ENCODE results near the gene SH3TC1.

The SH3TC1 gene

DNA sequence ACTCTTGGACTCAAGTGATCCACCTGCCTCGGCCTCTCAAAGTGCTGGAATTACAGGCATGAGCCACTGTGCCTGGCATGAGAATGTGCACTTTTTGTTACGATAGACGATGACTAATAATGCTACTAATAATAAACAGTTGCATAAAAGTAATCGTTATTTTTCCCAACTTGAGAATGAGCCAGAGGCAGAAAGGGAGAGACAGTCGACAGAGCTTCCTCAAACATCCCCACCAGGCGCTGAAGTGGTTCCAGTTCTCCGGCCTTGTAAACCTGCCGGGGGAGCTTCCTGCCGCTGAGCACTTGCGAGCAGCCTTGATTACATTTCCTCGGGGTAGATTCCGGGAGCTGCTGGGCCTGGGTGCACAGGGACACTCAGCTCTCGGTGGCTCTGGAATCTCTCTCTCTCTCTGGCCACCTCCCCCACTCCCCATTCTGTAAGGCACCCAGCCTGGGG is 61.6 kb downstream of the SH3TC1 start:
- no peak for DNase-seq (ENCODE audit: low spot score)
- no peak for FAIRE-seq

DNA sequence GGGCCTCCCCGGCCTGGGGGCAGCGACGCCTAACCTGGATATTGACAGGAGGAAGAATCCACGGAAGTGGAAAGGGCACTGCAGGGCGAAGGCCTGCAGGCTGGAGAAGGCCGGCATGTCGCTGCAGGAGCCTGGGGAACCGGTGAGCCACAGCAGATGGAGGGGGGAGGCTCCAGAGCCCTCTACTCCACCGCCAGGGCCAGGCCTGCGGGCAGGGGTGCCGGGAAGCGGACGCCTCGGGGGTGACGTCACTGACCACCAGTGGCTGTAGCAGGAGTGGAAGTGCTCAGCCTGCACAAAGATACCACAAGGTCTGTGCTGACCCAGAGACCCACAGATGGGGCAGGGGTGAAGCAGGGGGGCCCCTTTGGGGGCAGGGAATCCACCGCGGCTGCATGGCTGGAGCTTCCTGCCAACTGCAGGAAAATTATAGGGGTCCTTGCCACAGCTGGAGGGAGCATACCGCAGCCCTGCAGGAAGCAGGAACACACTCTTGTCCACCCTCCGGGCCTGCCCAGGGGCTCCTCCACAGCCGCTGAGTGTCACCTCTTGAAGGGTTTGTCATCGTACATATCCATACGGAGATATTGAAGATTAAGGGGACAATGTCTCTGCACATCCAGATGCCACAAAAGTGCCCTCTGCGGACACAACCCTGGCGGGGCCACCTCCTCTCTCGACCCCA is 62.9 kb downstream of the SH3TC1 start:
- peak; percentile 46 for DNase-seq (ENCODE audit: low spot score)

DNA sequence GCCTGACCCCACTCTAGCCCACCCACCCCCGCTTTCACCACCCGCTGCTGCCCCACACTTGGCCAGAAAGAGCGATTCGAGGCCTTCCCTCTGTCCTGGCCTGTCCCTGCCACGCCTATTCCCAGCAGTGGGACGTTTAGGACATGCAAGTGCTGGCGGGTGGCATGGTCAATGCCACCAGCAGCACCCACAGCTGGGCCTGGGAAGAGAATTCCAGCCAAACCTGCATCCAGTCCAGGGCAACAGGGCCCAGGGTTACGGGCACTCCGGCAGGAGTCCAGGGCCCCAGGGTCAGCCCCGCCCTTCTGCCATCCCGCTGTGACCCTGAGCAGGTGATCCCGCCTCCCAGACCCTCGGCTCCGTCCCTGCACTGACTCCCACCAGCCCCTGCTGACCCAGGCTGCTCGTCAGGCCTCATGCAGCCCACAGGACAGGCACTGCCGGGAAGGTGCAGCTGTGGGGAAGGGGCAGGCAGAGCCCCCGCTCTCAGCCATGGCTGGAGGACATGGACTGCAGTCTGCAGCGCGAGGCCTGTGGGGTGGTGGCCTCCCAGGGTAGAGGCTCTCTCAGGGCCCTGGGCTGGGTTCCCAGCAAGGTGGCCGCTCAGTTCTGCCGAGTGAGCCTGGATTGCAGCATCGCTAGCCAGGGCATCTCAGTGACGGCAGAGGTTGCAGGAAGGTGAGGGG is 63.7 kb downstream of the SH3TC1 start:
- no peak for DNase-seq (ENCODE audit: low spot score)
- no peak for FAIRE-seq

More for the DNA sequence above, 62.9 kb downstream of the SH3TC1 start:
- FAIRE-seq = no peak

DNA sequence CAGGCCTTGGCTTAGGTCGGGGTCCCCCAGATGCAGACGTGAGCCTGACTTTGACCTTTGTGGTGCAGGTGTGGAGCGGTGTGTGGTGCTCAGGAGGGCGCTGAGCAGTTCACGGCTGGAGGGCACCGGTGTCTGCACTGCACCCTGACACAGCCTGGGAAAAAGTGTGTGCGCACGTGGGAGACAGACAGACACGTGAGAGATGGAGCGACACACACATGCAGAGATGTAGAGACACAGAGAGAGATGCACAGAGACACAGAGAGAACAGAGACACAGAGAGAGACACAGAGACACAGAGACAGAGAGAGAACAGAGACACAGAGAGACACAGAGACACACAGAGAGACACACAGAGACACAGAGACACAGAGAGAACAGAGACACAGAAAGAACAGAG is 64.3 kb downstream of the SH3TC1 start:
- FAIRE-seq = no peak
- DNase-seq (ENCODE audit: low spot score) = no peak

DNA sequence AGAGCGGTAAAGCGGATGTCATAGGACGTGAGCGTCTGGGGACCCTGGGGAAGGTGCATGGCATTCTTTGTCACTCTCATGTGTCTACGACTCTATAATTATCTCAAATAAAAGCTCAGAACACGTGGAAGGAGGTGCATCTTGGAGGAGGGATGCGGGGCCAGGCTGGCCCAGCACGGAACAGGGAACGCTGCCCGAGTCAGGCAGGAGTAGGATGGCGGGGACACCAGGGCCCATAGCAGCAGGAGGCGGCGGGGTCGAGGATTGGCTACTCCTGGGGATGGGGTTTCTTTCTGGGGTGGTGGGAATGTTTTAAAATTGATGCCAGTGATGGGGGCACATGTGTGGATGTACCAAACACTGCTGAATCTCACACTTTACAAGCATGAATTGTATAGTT is 65.0 kb downstream of the SH3TC1 start:
- DNase-seq (ENCODE audit: low spot score) (no peak), FAIRE-seq (no peak)

DNA sequence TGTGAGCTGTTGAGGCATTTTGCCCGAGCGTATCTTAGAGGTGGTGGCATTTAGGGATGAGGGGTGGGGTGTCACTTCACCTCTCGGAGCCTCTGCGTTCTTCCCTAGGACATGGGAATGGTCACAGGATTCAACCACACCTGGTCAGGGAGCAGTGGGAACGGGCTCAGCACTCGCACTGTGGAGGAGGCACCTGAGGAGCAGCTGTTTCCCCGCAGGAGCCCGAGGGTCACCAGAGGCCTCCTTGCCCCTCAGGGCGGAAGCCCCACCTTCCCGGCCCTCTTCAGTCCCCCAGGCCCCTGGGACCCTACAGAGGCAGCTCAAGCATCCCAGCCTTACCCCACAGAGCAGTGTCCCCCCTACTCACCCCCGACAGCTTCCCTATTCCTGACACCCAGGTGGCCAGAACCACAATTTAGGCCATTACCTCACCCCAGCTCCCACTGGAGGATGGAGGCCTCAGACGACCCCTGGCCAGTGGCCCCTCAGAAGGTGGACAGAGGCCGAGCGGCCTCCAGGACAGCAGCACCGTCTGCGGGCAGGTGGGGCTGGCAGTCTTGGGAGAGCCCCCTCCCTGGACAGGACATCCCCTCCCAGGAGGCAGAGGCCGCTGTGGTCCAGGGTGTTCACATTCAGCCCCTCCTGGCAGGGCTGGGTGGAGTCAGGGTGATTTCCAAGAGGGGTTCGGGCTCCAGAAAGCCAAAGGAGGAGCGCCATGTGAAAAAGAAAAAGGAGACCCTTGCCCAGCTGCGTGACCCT is 66.3 kb downstream of the SH3TC1 start:
- DNase-seq (ENCODE audit: low spot score) = no peak
- FAIRE-seq = no peak

DNA sequence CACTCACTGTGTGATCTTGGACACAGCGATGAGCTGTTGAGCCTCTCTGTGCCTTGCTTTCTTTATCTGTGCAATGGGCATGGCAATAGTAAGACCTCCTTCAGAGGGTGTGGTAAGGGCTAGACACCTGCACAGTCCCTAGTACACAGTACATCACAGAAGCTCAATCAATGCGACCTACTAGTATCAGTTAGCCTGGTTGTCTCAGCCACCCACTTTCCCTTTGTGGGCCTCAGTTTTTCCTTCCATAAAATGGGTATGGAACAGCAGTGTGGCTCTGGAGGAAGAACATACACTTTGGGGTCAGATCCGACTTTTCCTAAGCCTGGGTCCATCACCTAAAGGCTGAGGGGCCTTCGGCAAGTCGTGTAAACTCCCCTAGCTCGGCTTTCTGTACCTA is 67.0 kb downstream of the SH3TC1 start:
- FAIRE-seq (no peak), DNase-seq (ENCODE audit: low spot score) (no peak)

DNA sequence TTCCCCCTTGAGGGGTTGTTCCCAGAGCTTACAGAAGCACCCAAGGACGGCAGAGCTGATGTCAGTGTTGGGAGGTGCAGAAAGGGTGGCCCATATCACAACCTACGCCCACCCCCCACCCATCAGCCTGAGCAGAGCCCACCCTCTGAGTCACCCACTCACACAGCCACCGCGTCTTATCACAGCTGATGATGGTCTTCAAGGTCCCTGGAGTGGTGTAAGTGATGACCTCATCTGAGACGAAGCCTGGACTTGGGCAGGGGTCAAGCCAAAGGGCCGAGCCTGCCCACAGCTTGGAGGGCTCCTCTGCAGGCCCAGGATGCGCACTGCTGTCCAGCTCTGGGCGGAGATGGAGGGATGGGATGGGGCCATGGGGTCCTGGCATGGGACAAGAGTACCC is 67.4 kb downstream of the SH3TC1 start:
- no peak for DNase-seq (ENCODE audit: low spot score)
- FAIRE-seq = no peak

DNA sequence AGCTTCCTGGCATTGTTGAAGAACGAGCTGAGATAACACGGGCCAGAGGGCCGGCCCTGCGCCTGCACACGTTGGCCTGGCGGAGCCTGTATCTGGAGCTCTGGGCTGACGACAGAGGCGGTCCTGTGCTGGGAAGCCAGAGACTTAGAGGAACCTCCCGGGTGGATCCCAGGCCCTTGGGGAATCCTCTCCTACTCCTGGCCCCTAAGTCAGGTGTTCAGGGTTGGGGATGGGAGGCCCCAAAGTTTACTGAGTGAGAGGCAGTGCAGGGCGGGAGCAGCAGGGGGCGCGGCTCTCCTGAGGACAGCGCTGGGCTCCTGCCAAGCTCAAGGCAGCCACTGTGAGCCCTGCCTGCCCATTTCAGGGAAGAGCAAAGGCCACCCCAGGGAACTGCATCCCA is 68.0 kb downstream of the SH3TC1 start:
- DNase-seq (ENCODE audit: low spot score) (peak; percentile 54), FAIRE-seq (no peak)

DNA sequence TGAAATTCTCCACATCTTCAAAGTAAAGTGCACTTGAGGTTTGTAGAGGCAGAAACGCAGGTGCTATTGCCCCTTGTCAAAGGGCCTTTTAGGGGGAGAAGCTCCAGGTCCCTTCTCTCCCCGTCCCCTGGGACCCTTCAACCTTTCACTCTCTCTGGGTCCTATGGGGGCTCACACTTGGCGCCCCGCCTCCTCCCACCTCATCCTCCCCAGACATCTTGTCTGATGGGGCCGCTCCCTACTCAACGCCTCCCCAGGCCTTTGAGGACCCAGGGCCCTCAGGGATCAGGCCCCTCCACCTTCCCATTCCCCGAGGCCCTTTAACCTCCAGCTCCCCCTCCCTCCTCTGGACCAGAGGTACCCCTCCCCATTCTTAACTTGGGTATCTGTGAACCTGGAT is 69.1 kb downstream of the SH3TC1 start:
- no peak for DNase-seq (ENCODE audit: low spot score)
- no peak for FAIRE-seq

DNA sequence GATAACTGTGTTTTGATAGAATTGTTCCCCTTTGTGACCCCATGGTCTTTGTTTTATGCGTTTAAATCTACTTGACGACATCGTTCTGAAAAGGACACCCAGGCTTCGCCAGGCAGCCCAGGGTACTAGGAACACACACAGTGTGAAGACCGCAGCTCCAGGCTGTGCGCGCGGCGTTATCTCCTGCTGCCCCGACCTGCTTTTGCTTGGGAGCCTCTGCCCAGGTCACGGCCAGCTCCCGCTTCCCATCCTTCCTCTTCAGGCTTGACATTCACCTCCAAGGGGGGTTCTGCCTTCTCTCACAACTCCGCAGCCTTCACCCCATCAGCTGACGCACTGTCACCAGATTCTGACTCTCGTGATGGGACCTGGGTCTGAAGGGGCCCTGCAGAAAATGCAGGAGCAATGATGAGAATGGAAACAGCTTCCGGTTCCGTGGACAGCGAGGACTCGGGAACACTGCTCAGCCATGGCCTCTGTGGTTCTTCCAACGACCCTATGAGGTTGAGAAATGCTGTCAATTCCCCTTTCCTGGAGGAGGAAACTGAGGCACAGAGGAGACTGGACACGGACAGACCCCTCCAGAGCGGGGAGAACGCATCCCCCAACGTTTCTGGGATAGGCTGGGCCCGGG is 69.9 kb downstream of the SH3TC1 start:
- DNase-seq (ENCODE audit: low spot score) (no peak), FAIRE-seq (no peak)

DNA sequence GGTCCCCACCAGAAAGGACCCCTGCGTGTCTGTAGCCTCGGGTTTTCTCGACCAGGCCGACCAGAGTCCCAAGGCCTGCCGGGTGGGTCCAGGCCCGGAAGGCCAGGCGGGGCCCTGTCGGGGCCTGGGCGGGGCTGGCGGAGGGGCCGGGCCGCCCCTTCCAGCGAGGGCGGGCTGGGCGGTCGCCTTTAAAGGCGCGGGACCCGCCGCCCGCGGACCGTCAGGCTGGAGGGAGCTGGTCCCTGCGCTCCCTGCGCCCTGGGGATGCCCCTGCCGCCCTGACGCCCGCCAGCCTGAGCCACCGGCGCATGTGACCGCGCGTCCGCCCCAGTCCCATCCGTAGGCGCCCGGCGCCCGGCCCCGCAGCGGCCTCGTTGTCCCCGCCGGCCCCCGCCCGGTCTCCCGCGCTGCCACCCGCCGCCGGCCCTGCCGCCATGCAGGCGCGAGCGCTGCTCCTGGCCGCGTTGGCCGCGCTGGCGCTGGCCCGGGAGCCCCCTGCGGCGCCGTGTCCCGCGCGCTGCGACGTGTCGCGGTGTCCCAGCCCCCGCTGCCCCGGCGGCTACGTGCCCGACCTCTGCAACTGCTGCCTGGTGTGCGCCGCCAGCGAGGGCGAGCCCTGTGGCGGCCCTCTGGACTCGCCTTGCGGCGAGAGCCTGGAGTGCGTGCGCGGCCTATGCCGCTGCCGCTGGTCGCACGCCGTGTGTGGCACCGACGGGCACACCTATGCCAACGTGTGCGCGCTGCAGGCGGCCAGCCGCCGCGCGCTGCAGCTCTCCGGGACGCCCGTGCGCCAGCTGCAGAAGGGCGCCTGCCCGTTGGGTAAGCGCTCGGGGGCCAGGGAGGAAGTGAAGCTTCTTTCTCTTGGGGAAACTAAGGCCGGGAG is 70.7 kb downstream of the SH3TC1 start, which contains the start of gene HTRA3:
TSS of gene HTRA3 (plus strand) at position 220 of the 883 bp plus-strand sequence. CDS start at position 435, 215 bp downstream.
- no peak for DNase-seq (ENCODE audit: low spot score)

DNA sequence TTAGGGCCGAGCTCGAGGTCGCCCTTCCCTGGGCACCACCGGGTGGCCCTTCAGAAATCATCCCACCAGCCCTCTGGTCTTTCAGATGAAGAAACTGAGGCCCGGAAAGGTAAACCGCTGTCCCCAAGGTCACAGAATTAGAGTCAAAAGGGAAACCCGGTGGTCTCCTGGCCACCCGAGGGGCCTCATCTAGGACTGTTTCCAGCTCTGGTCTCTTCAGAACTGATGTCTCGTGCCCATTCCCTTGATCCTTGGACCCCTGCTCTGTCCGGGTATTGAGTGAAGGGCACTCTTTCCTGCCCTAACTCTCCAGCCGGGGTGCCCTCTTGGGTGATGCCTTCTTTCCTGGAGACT is 71.3 kb downstream of the SH3TC1 start:
- FAIRE-seq = no peak
- no peak for DNase-seq (ENCODE audit: low spot score)

More for the DNA sequence above, 70.7 kb downstream of the SH3TC1 start, which contains the start of gene HTRA3:
- no peak for FAIRE-seq

DNA sequence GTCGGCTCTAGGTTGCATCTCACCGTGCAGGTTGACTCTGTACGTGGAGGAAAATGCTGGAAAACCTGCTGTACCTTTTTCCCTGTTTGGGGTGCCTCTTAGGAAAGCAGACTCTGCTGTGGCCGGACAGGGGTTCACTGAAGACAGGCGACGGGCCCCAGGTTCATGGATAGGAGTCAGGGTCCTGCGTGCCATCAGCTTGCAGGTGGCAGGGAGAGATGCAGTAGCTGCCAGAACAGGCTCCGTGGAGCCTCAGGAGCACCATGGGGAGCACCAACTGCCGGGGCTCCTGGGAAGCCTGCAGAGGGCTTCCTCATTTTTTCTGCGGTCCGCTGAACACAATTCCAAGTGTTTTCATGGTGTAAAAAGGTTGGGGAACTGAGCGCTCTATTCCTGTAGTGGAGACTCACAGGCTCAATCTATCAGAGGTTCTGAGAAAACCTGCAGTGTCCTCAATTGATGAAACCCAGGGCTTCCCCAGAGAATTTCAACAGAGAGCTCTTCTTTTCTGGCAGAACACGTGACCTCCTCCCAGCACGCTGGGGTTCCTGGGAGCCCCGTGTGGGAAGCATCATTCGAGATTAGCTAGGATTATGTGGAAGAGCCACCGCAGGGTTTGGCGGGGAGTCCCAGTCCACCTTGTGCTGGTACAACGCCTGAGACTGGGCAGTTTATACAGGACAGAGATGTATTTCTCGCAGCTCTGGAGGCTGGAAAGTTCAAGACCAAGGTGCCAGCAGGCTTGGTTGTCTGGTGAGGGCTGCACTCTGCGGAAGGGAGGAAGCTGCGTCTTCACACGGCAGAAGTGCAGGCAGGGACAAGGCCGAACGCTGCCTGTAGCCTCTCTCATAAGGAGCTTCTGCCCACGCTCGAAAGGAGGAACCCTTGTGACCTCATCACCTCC is 72.1 kb downstream of the SH3TC1 start:
- no peak for FAIRE-seq
- DNase-seq (ENCODE audit: low spot score) = no peak

DNA sequence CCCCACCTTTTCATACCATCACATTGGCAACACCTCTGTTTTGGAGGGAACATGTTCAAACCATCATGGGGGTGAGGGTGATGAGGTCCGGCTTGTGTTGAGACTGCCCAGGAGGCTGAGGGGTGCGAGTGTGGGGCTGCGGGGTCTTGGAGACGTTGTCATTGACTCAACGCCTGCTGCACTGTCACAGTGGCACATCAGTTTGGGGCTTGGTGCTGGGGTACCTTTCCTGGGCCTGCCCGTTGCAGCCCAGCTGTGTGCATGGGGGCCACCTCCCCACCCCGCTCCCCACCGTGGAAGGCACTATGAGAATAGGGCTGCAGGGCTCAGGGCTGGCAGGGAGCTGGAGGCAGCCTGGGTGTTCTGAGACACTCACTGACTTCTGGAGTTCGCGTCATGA is 72.7 kb downstream of the SH3TC1 start:
- no peak for FAIRE-seq
- no peak for DNase-seq (ENCODE audit: low spot score)

DNA sequence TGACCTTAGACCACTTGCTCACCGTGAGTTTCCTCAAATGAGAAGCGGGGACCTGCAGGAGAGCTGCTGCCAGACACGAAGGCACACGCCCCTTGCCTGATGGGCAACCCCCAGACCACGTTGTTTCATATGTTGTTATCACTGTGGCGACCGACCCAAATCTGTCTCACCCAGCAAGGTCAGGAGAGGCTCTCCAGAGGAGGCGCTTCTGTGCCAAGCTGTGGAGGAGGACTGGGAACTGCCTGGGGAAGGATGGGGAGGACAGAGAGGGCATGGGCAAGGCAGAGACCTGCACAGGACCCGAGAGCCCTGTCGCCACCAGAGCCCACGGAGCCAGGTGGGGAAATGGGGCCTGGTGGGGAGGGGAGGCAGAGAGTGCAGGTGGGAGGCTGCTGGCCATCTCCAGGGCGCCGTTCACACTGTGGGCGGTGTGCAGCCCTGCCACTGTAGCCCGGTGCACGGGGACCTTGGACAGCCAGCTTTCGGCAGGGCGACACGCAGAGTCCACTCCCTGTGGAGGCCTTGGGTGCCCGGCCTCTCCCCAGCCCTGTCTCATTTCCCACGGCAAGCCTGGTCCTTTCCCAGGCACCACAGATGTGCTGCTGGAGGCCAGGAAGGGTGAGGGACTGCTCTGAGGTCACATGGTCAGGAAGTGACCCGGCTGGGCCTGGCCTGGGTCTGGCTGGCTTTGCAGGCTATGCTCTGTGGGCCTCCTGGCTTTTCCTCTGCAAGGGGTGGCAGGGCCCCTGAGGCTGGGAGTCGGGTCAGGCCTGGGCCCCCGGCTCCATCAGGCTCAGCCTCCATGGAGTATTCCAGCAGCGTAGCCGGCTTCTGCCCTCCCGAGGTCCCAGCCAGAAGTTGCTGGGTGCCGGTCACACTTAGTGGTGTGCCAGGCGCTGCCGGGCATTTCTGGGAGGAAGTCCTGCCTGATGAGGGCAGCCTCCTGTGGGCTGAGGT is 73.7 kb downstream of the SH3TC1 start:
- FAIRE-seq (no peak), DNase-seq (ENCODE audit: low spot score) (no peak)

DNA sequence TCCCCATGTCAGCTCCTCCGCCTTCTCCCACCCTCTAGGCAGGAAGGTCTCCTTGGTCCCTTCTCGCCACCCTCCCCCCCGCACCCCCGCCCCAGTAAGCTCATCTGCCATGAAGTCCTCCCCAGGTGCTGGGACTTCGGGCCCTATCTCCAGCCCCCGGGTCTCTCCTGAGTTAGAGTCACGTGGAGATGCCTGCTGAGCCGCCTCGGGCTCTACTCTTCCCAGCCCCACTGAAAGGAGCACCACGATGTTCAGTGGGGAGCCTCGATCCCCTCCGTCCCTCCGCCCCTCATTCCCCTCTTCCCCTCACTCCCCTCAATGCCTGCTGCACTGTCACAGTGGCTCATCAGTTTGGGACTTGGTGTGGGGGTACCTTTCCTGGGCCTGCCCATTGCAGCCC is 74.4 kb downstream of the SH3TC1 start:
- DNase-seq (ENCODE audit: low spot score) (no peak), FAIRE-seq (no peak)

DNA sequence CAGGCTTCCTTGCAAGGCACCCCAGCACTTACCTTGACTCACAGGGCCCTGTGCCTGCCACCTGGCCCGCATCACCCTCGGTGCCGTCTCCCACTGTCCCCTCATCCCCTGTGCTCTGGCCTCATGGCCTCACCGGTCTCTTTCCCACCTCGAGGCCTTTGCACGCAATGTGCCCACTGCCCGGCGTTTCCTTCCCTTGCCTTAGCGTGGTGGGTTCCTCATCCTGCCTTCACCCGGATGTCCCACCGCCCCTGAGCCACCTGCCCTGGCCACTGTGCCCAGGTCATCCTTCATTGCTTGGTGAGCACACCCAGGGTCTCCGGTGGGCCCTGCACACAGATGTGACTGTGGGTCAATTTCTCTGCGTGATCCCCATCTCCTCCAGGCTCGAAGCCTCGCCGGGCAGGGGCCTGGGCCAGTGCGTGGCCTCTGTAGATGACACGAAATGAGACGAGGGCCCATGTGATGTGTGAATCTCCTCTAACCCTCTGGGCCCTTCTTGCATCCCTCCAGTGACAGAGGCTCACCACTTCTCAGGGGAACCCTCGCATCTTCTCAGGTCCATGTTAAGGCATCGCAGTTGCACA is 75.1 kb downstream of the SH3TC1 start:
- DNase-seq (ENCODE audit: low spot score) (no peak), FAIRE-seq (no peak)
